Measurements from ENCODE around the gene CDH24. TPM values are rescaled to one million over a fixed set of nuclear protein-coding genes. Genes with fewer than 3 reads are reported as not detected.

Gene CDH24
- total and polyA plus RNA-seq, 2 of the 4 experiments (the other 2 are of a cell fraction), result 3.9 to 24.4 TPM

DNA sequence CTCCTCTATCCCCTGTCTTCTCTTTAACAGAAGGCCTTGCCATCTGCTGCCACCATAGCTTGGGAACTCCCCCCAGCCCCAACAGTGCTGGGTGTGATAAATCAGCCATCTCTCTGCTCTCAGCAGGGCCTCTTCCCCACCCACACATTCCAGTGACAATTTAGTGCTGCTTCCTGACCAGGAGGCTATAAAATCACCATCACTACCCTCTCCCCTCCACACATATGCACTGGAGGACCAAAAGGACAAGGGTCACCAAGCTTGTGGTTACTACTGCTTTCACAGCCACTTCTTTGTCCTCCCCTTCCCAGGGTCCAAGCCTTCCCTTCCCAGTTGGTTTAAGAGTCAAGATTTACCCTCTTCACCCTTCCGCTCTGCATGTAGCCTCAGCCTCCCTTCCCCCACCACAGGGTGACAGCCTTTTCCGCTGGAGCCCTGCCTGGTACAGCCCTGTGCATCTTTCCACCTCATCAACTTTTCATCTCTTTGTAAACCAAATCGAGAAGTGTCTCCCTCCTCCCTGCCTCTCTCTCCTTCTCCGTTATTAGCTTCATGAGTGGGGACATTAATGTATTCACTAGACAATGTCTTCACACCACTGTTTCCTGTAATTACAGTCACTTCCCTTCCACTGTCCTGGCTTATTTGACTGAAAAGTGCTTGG is 32.0 kb downstream of the CDH24 start:
- intact Hi-C loops (cut with micrococcal nuclease), result no loop called here
- ChIA-PET POLR2A (ENCODE audit: unreplicated experiment) (no interaction called here), CTCF (interaction anchor here (1.1 kb wide), 1 partner anchor 44 kb away, joined by 3 read pairs; no protein-coding TSS in a partner anchor)

More for the DNA sequence above, 32.0 kb downstream of the CDH24 start:
- WGBS, 2 experiments (ENCODE audit: extremely low coverage in 2 of 2, insufficient read length in 1 of 2), result 53% methylated on average over 2 of the region's 4 CpGs; no CpG with 5 or more reads in 1 of the 2 experiments
- Histone ChIP-seq H2BK15ac (ENCODE audit: low read depth, low read length) (no peak overlapping the region), H3K4me3 (ENCODE audit: insufficient read depth, low read depth, low read length) (no peak overlapping the region), H3K27me3 (ENCODE audit: control insufficient read depth, insufficient read depth, low read length) (no peaks in the 10 kb centered on the region), H3K9me3 (ENCODE audit: control insufficient read depth, insufficient read depth, low read length) (no peaks in the 10 kb centered on the region), H4K20me1 (ENCODE audit: insufficient read depth, low read length) (peaks cover 15% of the 10 kb centered on the region), H2AK5ac (ENCODE audit: low read depth, low read length) (peak overlapping the region; percentile 3; the same call in 1 of the 2 replicates), H3K56ac (ENCODE audit: extremely low read depth, insufficient read depth, low read length) (no peak overlapping the region), H3K4me1 (ENCODE audit: control insufficient read depth, insufficient read depth, low read length) (peaks cover 11% of the 10 kb centered on the region), H3K9ac (ENCODE audit: low read depth, low read length) (no peak overlapping the region), H4K91ac (ENCODE audit: insufficient read depth, low read depth, low read length) (no peak overlapping the region), H2BK5ac (ENCODE audit: low read depth, low read length, poor library complexity, severe bottlenecking) (peak overlapping the region; percentile 17), H2BK20ac (ENCODE audit: low read depth, low read length) (no peak overlapping the region), H3K4me2 (ENCODE audit: low read depth, low read length) (no peak overlapping the region), H3K27ac (ENCODE audit: insufficient read depth, low read length) (no peak overlapping the region), H3K79me1 (ENCODE audit: low read depth in 1 of 2, low read length in 2 of 2) (peaks cover 14 to 23% of the 10 kb centered on the region in 2 experiments; a peak in 3 of 4 replicates), H2AK9ac (replicated peaks; ENCODE audit: low read depth, low read length, poor library complexity) (no peak overlapping the region), H3K18ac (ENCODE audit: low read depth, low read length) (no peak overlapping the region), H2BK120ac (ENCODE audit: low read depth, low read length) (no peak overlapping the region), H3K14ac (replicated peaks; ENCODE audit: low read depth, low read length) (0 out of 2 replicates have a peak overlapping the region, but pooled peaks have one; percentile 19), H4K5ac (ENCODE audit: low read depth, low read length) (no peak overlapping the region), H3K23ac (ENCODE audit: low read depth, low read length) (no peak overlapping the region), H3K9me1 (ENCODE audit: insufficient read depth, low read length) (peaks cover 9% of the 10 kb centered on the region), H2AFZ (replicated peaks; ENCODE audit: low read length, poor library complexity) (no peak overlapping the region), H3K4ac (ENCODE audit: low read depth, low read length) (no peak overlapping the region; the same call in 1 of the 2 replicates), H3K36me3 (ENCODE audit: control insufficient read depth, insufficient read depth, low read length) (peaks cover 19% of the 10 kb centered on the region), H4K8ac (ENCODE audit: low read depth in 2 of 2, low read length in 2 of 2) (no peak overlapping the region)
- dilution Hi-C loops (cut with HindIII; ENCODE audit: low sequenced_read_pairs, unreplicated experiment), result no loop called here
- no peak for TF ChIP-seq CHD1 (IDR thresholded peaks at IDR 0.05; ENCODE audit: low read depth, low read length)
- no peak for TF ChIP-seq MAZ (IDR thresholded peaks at IDR 0.05; ENCODE audit: borderline replicate concordance, low read depth, low read length)
- no peak for TF ChIP-seq MXI1 (IDR thresholded peaks at IDR 0.05; ENCODE audit: borderline replicate concordance, low read depth, low read length)
- no peak for TF ChIP-seq MAFK (IDR thresholded peaks at IDR 0.05; ENCODE audit: low read depth, low read length)
- no peak for TF ChIP-seq SMC3 (IDR thresholded peaks at IDR 0.05; ENCODE audit: low read depth, low read length)
- TF ChIP-seq RCOR1 (IDR thresholded peaks at IDR 0.05; ENCODE audit: insufficient replicate concordance, low read length), result no peak
- no peak for TF ChIP-seq FOS (IDR thresholded peaks at IDR 0.05; ENCODE audit: low read depth, low read length)
- TF ChIP-seq, protein P1, sequence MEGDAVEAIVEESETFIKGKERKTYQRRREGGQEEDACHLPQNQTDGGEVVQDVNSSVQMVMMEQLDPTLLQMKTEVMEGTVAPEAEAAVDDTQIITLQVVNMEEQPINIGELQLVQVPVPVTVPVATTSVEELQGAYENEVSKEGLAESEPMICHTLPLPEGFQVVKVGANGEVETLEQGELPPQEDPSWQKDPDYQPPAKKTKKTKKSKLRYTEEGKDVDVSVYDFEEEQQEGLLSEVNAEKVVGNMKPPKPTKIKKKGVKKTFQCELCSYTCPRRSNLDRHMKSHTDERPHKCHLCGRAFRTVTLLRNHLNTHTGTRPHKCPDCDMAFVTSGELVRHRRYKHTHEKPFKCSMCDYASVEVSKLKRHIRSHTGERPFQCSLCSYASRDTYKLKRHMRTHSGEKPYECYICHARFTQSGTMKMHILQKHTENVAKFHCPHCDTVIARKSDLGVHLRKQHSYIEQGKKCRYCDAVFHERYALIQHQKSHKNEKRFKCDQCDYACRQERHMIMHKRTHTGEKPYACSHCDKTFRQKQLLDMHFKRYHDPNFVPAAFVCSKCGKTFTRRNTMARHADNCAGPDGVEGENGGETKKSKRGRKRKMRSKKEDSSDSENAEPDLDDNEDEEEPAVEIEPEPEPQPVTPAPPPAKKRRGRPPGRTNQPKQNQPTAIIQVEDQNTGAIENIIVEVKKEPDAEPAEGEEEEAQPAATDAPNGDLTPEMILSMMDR (conservative IDR thresholded peaks at IDR 0.05; ENCODE audit: low read depth, low read length), result no peak
- no peak for TF ChIP-seq ELK1 (IDR thresholded peaks at IDR 0.05; ENCODE audit: borderline replicate concordance, low read depth, low read length)
- no peak for TF ChIP-seq RAD21 (IDR thresholded peaks at IDR 0.05; ENCODE audit: low read length)
- TF ChIP-seq, protein P2, sequence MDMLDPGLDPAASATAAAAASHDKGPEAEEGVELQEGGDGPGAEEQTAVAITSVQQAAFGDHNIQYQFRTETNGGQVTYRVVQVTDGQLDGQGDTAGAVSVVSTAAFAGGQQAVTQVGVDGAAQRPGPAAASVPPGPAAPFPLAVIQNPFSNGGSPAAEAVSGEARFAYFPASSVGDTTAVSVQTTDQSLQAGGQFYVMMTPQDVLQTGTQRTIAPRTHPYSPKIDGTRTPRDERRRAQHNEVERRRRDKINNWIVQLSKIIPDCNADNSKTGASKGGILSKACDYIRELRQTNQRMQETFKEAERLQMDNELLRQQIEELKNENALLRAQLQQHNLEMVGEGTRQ (IDR thresholded peaks at IDR 0.05; ENCODE audit: low read depth, low read length), result no peak
- TF ChIP-seq POLR2A (IDR thresholded peaks at IDR 0.05; ENCODE audit: low read depth, low read length), result no peak
- TF ChIP-seq BHLHE40 (IDR thresholded peaks at IDR 0.05; ENCODE audit: low read depth, low read length), result no peak
- TF ChIP-seq CEBPB (IDR thresholded peaks at IDR 0.05; ENCODE audit: low read depth, low read length), result no peak
- no peak for TF ChIP-seq RFX5 (IDR thresholded peaks at IDR 0.05; ENCODE audit: low read depth, low read length)
- no peak for TF ChIP-seq NFE2L2 (IDR thresholded peaks at IDR 0.05; ENCODE audit: low read depth, low read length)
- ATAC-seq (ENCODE audit: low read depth) (peak; percentile 50), DNase-seq (no peak)
- BruUV-seq (replicated peaks), result no TSS peak
- in situ Hi-C loops (cut with MboI; ENCODE audit: low sequenced_read_pairs), result no loop called here

Data from IMR-90 (cell line).